HepG2 (cell line): ENCODE results near the gene TMEM183A. TPM values are rescaled to one million over a fixed set of nuclear protein-coding genes. Genes with fewer than 3 reads are reported as not detected.

Source experiments
- ATAC-seq: fragments of 200-7000 bp; cut with Tn5 transposase; 3 replicates; pipeline ENCODE4 v1.9.1; 2020; ENCODE audit warnings: mild to moderate bottlenecking, moderate library complexity
- BruUV-seq: library from RNA; stranded (reverse); fragments of 400-500 nt; replicated peaks from 2 replicates; lab custom pipeline; 2021; lab: Mats Ljungman, UMichigan
- CTCF ChIA-PET: fragments of 300-600 bp; formaldehyde crosslinking; extraction: SDS; loops from one replicate; lab custom pipeline; 2021; ENCODE audit warnings: low total read pairs, inconsistent platforms, low intra/inter-chr PET ratio; lab: Yijun Ruan, JAX
- POLR2A ChIA-PET: fragments of 350-600 bp; sonication (Branson Sonifier 250); formaldehyde crosslinking; loops from one replicate; lab custom pipeline; 2020; ENCODE audit warnings: antibody characterized with exemption, inconsistent platforms; lab: Yijun Ruan, JAX
- DNase-seq: peaks from one replicate; pipeline ENCODE4 v3.0.0-alpha.2; 2015; ENCODE audit warnings: low spot score
- FAIRE-seq: peaks from 3 replicates; lab custom pipeline; 2011; peaks lifted over from hg19 to GRCh38; lab: Jason Lieb, UNC
- H2AFZ ChIP-seq: one replicate; pipeline ENCODE4 v1.6.1; 2011; ENCODE audit warnings: low read length, inconsistent platforms
- H3K27ac ChIP-seq: fragments of 300-600 bp; 3 replicates; pipeline ENCODE4 v1.8.0; 2011; ENCODE audit warnings: mixed run types, mild to moderate bottlenecking, mixed read lengths, low read length, inconsistent platforms; ENCODE audit not compliant: insufficient read depth; ENCODE audit errors: extremely low read length
- H3K27me3 ChIP-seq, 2 experiments: fragments of 200-600 bp in 1 of 2; 2 replicates in 1 of 2; 3 replicates in 1 of 2; pipeline versions ENCODE4 v1.6.0 to v1.8.0; 2011; ENCODE audit warnings: low read length in 2 of 2, mild to moderate bottlenecking in 2 of 2, moderate library complexity in 2 of 2, inconsistent platforms in 1 of 2; ENCODE audit not compliant: insufficient read depth in 2 of 2, control insufficient read depth in 1 of 2
- H3K36me3 ChIP-seq, 2 experiments: fragments of 200-600 bp in 1 of 2; replicated peaks in 1 of 2; 2 replicates in 1 of 2; 3 replicates in 1 of 2; pipeline versions ENCODE4 v1.5.1 to v1.8.0; 2011; ENCODE audit warnings: low read length in 2 of 2, inconsistent platforms in 1 of 2; ENCODE audit not compliant: insufficient read depth in 2 of 2, control insufficient read depth in 1 of 2
- H3K4me1 ChIP-seq: 2 replicates; pipeline ENCODE4 v1.5.1; 2012; ENCODE audit warnings: low read length, inconsistent platforms; ENCODE audit not compliant: insufficient read depth
- H3K4me2 ChIP-seq: 2 replicates; pipeline ENCODE4 v1.6.0; 2011; ENCODE audit warnings: low read depth, low read length, inconsistent platforms
- H3K4me3 ChIP-seq, 3 experiments: fragments of 200-600 bp in 1 of 3; sonication (generic), shearing (Covaris generic) in 1 of 3; replicated peaks in 1 of 3; 2 replicates each; pipeline ENCODE4 v1.5.1; 2011 to 2016; ENCODE audit warnings: low read length in 3 of 3, inconsistent platforms in 2 of 3, low read depth in 2 of 3, mild to moderate bottlenecking in 2 of 3, control low read depth in 1 of 3, mixed read lengths in 1 of 3; ENCODE audit not compliant: insufficient read depth in 1 of 3
- H3K79me2 ChIP-seq: one replicate; pipeline ENCODE4 v1.6.1; 2011; ENCODE audit warnings: low read length, inconsistent platforms; ENCODE audit not compliant: insufficient read depth
- H3K9ac ChIP-seq: 2 replicates; pipeline ENCODE4 v1.6.0; 2011; ENCODE audit warnings: mild to moderate bottlenecking, low read depth, low read length, inconsistent platforms; ENCODE audit not compliant: insufficient read depth
- H3K9me3 ChIP-seq: 2 replicates; pipeline ENCODE4 v1.5.1; 2012; ENCODE audit warnings: mild to moderate bottlenecking, low read length
- H4K20me1 ChIP-seq: 2 replicates; pipeline ENCODE4 v1.6.0; 2011; ENCODE audit warnings: inconsistent platforms, mild to moderate bottlenecking, low read length, moderate library complexity; ENCODE audit not compliant: insufficient read depth
- ELK4 ChIP-seq: sonication (generic); formaldehyde crosslinking; IDR thresholded peaks from 2 replicates; pipeline ENCODE4 v1.9.0; 2021; ENCODE audit warnings: missing genetic modification reagents, borderline replicate concordance
- GATA4 ChIP-seq: sonication (generic); IDR thresholded peaks from 2 replicates; pipeline ENCODE4 v1.6.1; 2016; ENCODE audit warnings: antibody characterized with exemption, low read depth, borderline replicate concordance
- POGZ ChIP-seq: sonication (generic); formaldehyde crosslinking; IDR thresholded peaks from 2 replicates; pipeline ENCODE4 v1.4.0; 2020; ENCODE audit warnings: mild to moderate bottlenecking, missing genetic modification reagents
- SMAD1 ChIP-seq: sonication (generic); formaldehyde crosslinking; IDR thresholded peaks from 2 replicates; pipeline ENCODE4 v1.4.0; 2020; ENCODE audit warnings: missing genetic modification reagents, low read depth, mild to moderate bottlenecking, borderline replicate concordance
- ZNF205 ChIP-seq: IDR thresholded peaks from 2 replicates; pipeline ENCODE4 v1.6.1; 2018; ENCODE audit warnings: missing biosample characterization, missing genetic modification reagents
- ZNF354B ChIP-seq: sonication (generic); formaldehyde crosslinking; IDR thresholded peaks from 2 replicates; pipeline ENCODE4 v1.8.0; 2022; ENCODE audit warnings: mild to moderate bottlenecking, missing genetic modification reagents
- WGBS: methylation state at CpG from one replicate; pipeline ENCODE4 v1.1.6; 2017; ENCODE audit warnings: low lambda C conversion rate; 5-methylcytosine and 5-hydroxymethylcytosine counted together
- in situ Hi-C: cut with HindIII; loops from 2 replicates; pipeline ENCODE4 v1.10.0; 2017; ENCODE audit warnings: low pct_unique_long_range_greater_than_20kb; ENCODE audit not compliant: extremely low pct_ligation_motif_present
- intact Hi-C: fragments of 100-400 bp; cut with micrococcal nuclease; formaldehyde crosslinking; loops from one replicate; pipeline ENCODE4 v1.10.0; 2022; ENCODE audit not compliant: unreplicated experiment
- polyA plus RNA-seq, 8 experiments: library from polyadenylated mRNA; depleted of rRNA in 3 of 8; stranded (reverse) in 7 of 8; unstranded in 1 of 8; fragments of >200 nt; fragmentation: Illumina TruSeq in 4 of 8; extraction: Trizol in 4 of 8; gene quantifications; 2 replicates each; pipeline versions ENCODE4 v1.2.1 to v1.2.3, GENCODE V29; 2011 to 2016; ENCODE audit warnings: low read depth in 4 of 8, missing spikeins in 1 of 8, mixed read lengths in 1 of 8; ENCODE audit not compliant: insufficient read depth in 1 of 8
- total RNA-seq, 5 experiments: library from RNA; depleted of rRNA; stranded (reverse); fragments of >200 nt; fragmentation: Illumina TruSeq; extraction: Trizol; gene quantifications; 2 replicates each; pipeline ENCODE4 v1.2.3, GENCODE V29; 2016; ENCODE audit warnings: low read depth in 1 of 5
- TF ChIP-seq, protein P1 (sequence below), 2 experiments: sonication (generic) in 1 of 2; formaldehyde crosslinking in 1 of 2; IDR thresholded peaks; 2 replicates each; pipeline versions ENCODE4 v1.4.0 to v1.6.1; 2016 to 2020; ENCODE audit warnings: borderline replicate concordance in 1 of 2, low read depth in 1 of 2, mild to moderate bottlenecking in 1 of 2, missing genetic modification reagents in 1 of 2
- TF ChIP-seq, protein P2 (sequence below): sonication (generic); formaldehyde crosslinking; IDR thresholded peaks from 2 replicates; pipeline ENCODE4 v1.5.1; 2020; ENCODE audit warnings: mild to moderate bottlenecking, missing genetic modification reagents
- TF ChIP-seq, protein P3 (sequence below): IDR thresholded peaks from 2 replicates; pipeline ENCODE4 v1.4.0; 2020; ENCODE audit warnings: mild to moderate bottlenecking, missing genetic modification reagents

Gene TMEM183A
- total and polyA plus RNA-seq, 2 of the 13 experiments (the other 11 are each of a cell fraction or from before 2014, with no cell fraction given) = 59.7 to 82.0 TPM

- TF ChIP-seq ELK4 (CRISPR knock-in tag) = no peak
- TF ChIP-seq, all 625 proteins: peak for 0
These were observed 41.4 kb downstream of the TMEM183A start (continued) for GRCh38 chr1:203048555-203049051.

GRCh38 chr1:203049077-203049476, 41.9 kb downstream of the TMEM183A start:
- H4K20me1 ChIP-seq = no peaks in the 10 kb centered on the region
- no peaks in the 10 kb centered on the region for H3K79me2 ChIP-seq
- no peak overlapping the region for H3K27ac ChIP-seq
- FAIRE-seq = no peak
- POLR2A ChIA-PET = no interaction called here
- H3K4me2 ChIP-seq = no peak overlapping the region
- no peak for DNase-seq
- BruUV-seq = no TSS peak
- in situ Hi-C loops (no loop called here), intact Hi-C loops (no loop called here)
- no peaks in the 10 kb centered on the region for H3K4me1 ChIP-seq
- no peak for ATAC-seq
- no peak overlapping the region for H3K4me3 ChIP-seq
- H3K9ac ChIP-seq = no peak overlapping the region
- peaks cover 7 to 48% of the 10 kb centered on the region in 2 experiments for H3K27me3 ChIP-seq
- CTCF ChIA-PET = no interaction called here
- no peaks in the 10 kb centered on the region for H3K9me3 ChIP-seq
- 35% methylated on average over 2 of the region's 4 CpGs for WGBS
- H2AFZ ChIP-seq = no peak overlapping the region
- no peaks in the 10 kb centered on the region for H3K36me3 ChIP-seq
- TF ChIP-seq, protein P1, sequence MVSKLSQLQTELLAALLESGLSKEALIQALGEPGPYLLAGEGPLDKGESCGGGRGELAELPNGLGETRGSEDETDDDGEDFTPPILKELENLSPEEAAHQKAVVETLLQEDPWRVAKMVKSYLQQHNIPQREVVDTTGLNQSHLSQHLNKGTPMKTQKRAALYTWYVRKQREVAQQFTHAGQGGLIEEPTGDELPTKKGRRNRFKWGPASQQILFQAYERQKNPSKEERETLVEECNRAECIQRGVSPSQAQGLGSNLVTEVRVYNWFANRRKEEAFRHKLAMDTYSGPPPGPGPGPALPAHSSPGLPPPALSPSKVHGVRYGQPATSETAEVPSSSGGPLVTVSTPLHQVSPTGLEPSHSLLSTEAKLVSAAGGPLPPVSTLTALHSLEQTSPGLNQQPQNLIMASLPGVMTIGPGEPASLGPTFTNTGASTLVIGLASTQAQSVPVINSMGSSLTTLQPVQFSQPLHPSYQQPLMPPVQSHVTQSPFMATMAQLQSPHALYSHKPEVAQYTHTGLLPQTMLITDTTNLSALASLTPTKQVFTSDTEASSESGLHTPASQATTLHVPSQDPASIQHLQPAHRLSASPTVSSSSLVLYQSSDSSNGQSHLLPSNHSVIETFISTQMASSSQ (IDR thresholded peaks at IDR 0.05; ENCODE audit: low read depth) = no peak
- TF ChIP-seq, protein P1 (CRISPR knock-in tag; IDR thresholded peaks at IDR 0.05; ENCODE audit: borderline replicate concordance) = no peak
- TF ChIP-seq SMAD1 (CRISPR knock-in tag) (no peak), GATA4 (no peak), POGZ (no peak), ZNF205 (CRISPR knock-in tag) (no peak), ZNF354B (CRISPR knock-in tag) (no peak)
- TF ChIP-seq, protein P2, sequence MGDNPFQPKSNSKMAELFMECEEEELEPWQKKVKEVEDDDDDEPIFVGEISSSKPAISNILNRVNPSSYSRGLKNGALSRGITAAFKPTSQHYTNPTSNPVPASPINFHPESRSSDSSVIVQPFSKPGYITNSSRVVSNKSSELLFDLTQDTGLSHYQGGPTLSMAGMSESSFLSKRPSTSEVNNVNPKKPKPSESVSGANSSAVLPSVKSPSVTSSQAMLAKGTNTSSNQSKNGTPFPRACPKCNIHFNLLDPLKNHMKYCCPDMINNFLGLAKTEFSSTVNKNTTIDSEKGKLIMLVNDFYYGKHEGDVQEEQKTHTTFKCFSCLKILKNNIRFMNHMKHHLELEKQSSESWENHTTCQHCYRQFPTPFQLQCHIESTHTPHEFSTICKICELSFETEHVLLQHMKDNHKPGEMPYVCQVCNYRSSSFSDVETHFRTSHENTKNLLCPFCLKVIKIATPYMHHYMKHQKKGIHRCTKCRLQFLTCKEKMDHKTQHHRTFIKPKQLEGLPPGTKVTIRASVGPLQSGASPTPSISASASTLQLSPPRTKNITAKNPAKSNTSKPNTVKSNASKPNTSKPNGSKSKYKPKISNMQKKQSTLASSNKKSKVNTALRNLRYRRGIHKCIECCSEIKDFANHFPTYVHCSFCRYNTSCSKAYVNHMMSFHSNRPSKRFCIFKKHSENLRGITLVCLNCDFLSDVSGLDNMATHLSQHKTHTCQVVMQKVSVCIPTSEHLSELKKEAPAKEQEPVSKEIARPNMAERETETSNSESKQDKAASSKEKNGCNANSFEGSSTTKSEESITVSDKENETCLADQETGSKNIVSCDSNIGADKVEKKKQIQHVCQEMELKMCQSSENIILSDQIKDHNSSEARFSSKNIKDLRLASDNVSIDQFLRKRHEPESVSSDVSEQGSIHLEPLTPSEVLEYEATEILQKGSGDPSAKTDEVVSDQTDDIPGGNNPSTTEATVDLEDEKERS (CRISPR knock-in tag) = no peak
- TF ChIP-seq, protein P3, sequence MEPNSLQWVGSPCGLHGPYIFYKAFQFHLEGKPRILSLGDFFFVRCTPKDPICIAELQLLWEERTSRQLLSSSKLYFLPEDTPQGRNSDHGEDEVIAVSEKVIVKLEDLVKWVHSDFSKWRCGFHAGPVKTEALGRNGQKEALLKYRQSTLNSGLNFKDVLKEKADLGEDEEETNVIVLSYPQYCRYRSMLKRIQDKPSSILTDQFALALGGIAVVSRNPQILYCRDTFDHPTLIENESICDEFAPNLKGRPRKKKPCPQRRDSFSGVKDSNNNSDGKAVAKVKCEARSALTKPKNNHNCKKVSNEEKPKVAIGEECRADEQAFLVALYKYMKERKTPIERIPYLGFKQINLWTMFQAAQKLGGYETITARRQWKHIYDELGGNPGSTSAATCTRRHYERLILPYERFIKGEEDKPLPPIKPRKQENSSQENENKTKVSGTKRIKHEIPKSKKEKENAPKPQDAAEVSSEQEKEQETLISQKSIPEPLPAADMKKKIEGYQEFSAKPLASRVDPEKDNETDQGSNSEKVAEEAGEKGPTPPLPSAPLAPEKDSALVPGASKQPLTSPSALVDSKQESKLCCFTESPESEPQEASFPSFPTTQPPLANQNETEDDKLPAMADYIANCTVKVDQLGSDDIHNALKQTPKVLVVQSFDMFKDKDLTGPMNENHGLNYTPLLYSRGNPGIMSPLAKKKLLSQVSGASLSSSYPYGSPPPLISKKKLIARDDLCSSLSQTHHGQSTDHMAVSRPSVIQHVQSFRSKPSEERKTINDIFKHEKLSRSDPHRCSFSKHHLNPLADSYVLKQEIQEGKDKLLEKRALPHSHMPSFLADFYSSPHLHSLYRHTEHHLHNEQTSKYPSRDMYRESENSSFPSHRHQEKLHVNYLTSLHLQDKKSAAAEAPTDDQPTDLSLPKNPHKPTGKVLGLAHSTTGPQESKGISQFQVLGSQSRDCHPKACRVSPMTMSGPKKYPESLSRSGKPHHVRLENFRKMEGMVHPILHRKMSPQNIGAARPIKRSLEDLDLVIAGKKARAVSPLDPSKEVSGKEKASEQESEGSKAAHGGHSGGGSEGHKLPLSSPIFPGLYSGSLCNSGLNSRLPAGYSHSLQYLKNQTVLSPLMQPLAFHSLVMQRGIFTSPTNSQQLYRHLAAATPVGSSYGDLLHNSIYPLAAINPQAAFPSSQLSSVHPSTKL (CRISPR knock-in tag) = no peak
